ENCODE results near the gene FPGS.
A peak's percentile ranks its signal among the peaks of the same experiment; 100 is the strongest.

DNA sequence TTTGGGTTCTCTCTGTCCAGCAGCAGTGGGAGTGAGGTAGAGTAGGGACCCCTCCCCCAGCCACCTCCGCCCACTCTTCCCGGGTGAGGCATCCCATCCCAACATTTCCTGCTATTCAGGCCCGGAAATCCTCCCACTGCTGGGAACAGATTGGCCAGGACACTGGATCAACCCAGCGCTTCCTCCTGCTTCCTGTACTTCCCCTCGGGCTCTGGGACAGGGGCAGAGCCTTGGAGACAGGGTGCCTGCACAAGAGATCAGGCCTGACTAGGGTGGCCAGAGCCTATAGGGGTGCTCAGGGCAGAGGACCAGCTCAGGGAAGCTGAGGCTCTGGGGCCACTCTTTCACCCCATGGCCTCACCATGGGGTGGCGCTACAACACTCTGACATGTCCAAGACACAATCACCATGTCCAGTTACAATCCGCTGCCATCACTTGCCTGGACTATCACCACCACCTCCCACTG lies 38.7 kb upstream of the FPGS start:
- TF ChIP-seq, protein P1, sequence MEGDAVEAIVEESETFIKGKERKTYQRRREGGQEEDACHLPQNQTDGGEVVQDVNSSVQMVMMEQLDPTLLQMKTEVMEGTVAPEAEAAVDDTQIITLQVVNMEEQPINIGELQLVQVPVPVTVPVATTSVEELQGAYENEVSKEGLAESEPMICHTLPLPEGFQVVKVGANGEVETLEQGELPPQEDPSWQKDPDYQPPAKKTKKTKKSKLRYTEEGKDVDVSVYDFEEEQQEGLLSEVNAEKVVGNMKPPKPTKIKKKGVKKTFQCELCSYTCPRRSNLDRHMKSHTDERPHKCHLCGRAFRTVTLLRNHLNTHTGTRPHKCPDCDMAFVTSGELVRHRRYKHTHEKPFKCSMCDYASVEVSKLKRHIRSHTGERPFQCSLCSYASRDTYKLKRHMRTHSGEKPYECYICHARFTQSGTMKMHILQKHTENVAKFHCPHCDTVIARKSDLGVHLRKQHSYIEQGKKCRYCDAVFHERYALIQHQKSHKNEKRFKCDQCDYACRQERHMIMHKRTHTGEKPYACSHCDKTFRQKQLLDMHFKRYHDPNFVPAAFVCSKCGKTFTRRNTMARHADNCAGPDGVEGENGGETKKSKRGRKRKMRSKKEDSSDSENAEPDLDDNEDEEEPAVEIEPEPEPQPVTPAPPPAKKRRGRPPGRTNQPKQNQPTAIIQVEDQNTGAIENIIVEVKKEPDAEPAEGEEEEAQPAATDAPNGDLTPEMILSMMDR (IDR thresholded peaks at IDR 0.05): peak; percentile 46
- TF ChIP-seq JUND (IDR thresholded peaks at IDR 0.05) (no peak), ZBTB33 (IDR thresholded peaks at IDR 0.05; ENCODE audit: borderline replicate concordance, low read depth) (no peak), TAF1 (IDR thresholded peaks at IDR 0.05; ENCODE audit: borderline replicate concordance, low read depth, low read length) (no peak), GABPA (IDR thresholded peaks at IDR 0.05; ENCODE audit: low read depth) (no peak), POLR2AphosphoS5 (IDR thresholded peaks at IDR 0.05; ENCODE audit: low read depth, low read length) (no peak), USF1 (IDR thresholded peaks at IDR 0.05; ENCODE audit: borderline replicate concordance, low read depth) (no peak), EP300 (IDR thresholded peaks at IDR 0.05; ENCODE audit: borderline replicate concordance in 1 of 2, low read depth in 1 of 2, low read length in 1 of 2) (no peak), RFX5 (IDR thresholded peaks at IDR 0.05; ENCODE audit: low read length) (no peak)
- TF ChIP-seq, protein P2, sequence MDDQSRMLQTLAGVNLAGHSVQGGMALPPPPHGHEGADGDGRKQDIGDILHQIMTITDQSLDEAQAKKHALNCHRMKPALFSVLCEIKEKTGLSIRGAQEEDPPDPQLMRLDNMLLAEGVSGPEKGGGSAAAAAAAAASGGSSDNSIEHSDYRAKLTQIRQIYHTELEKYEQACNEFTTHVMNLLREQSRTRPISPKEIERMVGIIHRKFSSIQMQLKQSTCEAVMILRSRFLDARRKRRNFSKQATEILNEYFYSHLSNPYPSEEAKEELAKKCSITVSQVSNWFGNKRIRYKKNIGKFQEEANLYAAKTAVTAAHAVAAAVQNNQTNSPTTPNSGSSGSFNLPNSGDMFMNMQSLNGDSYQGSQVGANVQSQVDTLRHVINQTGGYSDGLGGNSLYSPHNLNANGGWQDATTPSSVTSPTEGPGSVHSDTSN (IDR thresholded peaks at IDR 0.05): no peak
- TF ChIP-seq, protein P3, sequence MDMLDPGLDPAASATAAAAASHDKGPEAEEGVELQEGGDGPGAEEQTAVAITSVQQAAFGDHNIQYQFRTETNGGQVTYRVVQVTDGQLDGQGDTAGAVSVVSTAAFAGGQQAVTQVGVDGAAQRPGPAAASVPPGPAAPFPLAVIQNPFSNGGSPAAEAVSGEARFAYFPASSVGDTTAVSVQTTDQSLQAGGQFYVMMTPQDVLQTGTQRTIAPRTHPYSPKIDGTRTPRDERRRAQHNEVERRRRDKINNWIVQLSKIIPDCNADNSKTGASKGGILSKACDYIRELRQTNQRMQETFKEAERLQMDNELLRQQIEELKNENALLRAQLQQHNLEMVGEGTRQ (IDR thresholded peaks at IDR 0.05; ENCODE audit: borderline replicate concordance, low read depth, low read length): no peak
